KOPT-K1 (cell line): ENCODE results near the gene SIX3.

Experiments
- H3K27ac ChIP-seq: fragments of 200-600 bp; sonication (generic); 2 replicates; pipeline ENCODE4 v1.5.1; 2016; ENCODE audit warnings: antibody characterized with exemption, mild to moderate bottlenecking, low read depth, low read length; ENCODE audit not compliant: poor library complexity, severe bottlenecking
- H3K36me3 ChIP-seq: fragments of 200-600 bp; sonication (generic); 2 replicates; pipeline ENCODE4 v1.5.1; 2017; ENCODE audit warnings: antibody characterized with exemption, mild to moderate bottlenecking, low read length, moderate library complexity; ENCODE audit not compliant: insufficient read depth
- H3K9me3 ChIP-seq: fragments of 200-600 bp; sonication (generic); 2 replicates; pipeline ENCODE4 v1.5.1; 2017; ENCODE audit warnings: antibody characterized with exemption, low read length, mild to moderate bottlenecking; ENCODE audit not compliant: insufficient read depth, poor library complexity, severe bottlenecking

The SIX3 gene

GRCh38 chr2:44975571-44976450 is 34.3 kb downstream of the SIX3 start:
- no peaks in the 10 kb centered on the region for H3K36me3 ChIP-seq
- no peak overlapping the region for H3K27ac ChIP-seq
- H3K9me3 ChIP-seq = no peaks in the 10 kb centered on the region

DNA sequence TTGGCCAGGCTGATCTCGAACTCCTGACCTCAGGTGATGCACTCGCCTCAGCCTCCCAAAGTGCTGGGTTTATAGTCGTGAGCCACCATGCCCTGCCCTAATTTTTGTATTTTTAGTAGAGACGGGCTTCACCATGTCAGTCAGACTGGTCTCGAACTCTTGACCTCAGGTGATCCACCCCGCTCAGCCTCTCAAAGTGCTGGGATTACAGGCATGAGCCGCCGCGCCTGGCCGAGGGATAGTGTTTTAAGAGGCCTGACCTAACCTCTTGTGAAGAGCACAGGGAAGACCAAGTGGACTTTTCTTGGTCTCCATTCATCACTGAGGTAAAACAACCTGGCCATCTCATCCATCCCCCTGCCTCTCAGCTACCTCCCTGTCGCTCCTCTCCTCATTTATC is 38.1 kb downstream of the SIX3 start:
- no peak overlapping the region for H3K27ac ChIP-seq
- no peaks in the 10 kb centered on the region for H3K36me3 ChIP-seq
- no peaks in the 10 kb centered on the region for H3K9me3 ChIP-seq

DNA sequence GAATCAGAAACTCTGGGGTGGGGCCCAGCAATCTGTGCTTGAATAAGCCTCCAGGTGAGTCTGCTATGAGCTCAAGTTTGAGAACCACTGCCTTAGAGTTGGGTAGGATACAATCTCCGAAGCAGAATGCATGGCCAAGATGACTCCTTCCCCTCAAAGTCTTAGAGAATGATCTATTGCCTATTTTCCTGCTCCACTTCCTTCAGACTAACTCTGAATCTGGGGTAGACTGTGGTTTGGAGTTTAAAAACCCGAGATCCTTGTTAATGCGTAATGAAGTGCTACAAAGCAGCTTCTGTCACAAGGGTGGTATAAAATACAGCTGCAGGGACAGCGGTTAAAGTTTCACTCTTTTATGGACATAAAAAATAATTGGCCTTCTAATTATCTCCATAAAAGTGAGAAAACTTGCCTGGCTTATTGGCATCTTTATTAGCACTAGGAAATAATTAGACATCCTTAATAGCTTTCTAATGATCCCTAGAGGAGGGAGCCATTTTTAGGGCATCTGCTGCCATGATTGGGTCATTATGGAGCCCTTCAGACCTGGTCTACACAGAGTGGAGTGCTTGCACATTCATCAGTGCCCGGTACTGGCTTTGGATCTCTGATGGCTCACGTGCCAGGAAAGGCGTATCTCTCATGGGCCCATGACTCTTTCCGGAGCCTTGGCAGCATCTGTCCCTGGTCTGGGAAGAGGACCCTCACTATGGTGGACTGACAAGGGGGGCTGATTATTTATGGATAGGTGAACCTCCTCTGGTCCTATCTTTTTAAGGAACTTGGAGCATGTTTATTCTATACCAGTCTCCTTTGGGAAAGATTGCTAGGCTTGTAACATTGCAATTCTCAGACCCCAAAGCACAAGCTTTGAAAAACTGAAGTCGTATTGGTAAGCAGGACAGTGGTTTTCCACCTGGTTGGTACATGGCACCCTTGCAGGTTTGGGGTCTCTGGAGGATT is 39.5 kb downstream of the SIX3 start:
- no peaks in the 10 kb centered on the region for H3K9me3 ChIP-seq
- H3K27ac ChIP-seq = no peak overlapping the region
- H3K36me3 ChIP-seq = no peaks in the 10 kb centered on the region

DNA sequence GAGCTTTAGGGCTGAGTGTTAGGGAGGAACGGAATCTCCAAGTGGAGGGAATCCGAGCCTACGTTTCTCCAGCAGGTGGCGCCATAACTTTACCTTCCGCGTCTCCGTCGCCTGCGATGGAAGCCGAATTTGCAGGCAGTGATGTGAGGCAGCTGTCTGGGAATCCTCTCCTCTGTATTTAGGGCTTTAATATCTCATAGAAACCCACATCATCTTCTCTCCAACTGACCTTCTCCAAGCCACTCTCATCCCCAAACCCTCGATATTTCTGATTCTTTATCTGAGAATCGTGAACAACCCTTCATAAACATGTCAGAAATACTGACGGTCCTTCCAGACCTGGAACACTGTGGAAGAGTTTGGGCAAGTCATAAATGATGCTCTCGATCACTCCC is 40.2 kb downstream of the SIX3 start:
- Histone ChIP-seq H3K36me3 (no peaks in the 10 kb centered on the region), H3K27ac (no peak overlapping the region), H3K9me3 (no peaks in the 10 kb centered on the region)

- Histone ChIP-seq H3K27ac (no peak overlapping the region), H3K9me3 (peaks cover 16% of the 10 kb centered on the region), H3K36me3 (no peaks in the 10 kb centered on the region)
These were observed 42.5 kb downstream of the SIX3 start for GRCh38 chr2:44983836-44984604.

DNA sequence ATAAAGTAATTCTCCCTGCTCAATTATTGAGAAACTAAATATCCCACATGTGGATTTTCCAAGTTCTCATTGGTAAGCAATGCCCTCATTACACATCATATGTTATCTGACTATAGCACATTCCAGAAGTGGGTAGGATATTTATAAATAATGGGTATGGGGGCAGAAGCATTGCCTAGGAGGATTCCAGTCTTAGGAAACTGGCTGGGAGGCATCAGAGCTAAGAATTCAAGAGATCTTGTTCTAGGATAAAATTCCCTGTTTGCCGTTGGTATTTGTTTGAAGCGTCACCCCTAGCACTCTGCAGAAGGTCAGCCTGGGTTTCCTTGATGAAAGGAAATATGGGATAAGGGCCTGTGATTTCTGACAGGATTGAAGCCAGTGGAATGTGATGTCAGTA is 47.7 kb downstream of the SIX3 start:
- Histone ChIP-seq H3K9me3 (peaks cover 16% of the 10 kb centered on the region), H3K27ac (no peak overlapping the region), H3K36me3 (no peaks in the 10 kb centered on the region)

DNA sequence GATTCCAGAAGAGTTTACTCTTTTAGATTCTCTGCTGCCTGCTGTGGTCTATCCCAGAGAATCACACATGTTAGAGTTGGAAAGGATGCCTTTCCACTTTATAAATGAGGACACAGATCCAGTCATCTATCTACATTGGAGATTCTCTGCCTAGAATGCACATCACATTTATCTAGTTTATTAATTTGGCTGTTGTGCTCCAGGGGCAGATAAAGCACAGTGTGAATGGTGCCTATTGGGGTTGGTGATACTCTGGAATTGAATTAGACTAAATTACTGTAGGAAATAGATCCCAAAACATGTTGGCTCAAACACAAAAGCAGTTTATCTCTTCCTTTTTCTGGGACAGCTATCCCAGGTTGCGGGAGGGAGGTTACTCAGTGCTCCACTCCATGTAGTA is 52.9 kb downstream of the SIX3 start:
- Histone ChIP-seq H3K27ac (no peak overlapping the region), H3K36me3 (no peaks in the 10 kb centered on the region), H3K9me3 (no peaks in the 10 kb centered on the region)
